PC-3 (cell line): ENCODE results near the gene ATG101. TPM values are rescaled to one million over a fixed set of nuclear protein-coding genes. Genes with fewer than 3 reads are reported as not detected.

ENCODE experiments used
- ATAC-seq: fragments of 200-7000 bp; cut with Tn5 transposase; 2 replicates; pipeline ENCODE4 v1.9.1; 2020; ENCODE audit warnings: mild to moderate bottlenecking, moderate library complexity
- BruUV-seq: library from RNA; stranded (reverse); fragments of 400-500 nt; replicated peaks from 2 replicates; lab custom pipeline; 2021; lab: Mats Ljungman, UMichigan
- CTCF ChIA-PET: fragments of 300-600 bp; sonication (Branson Sonifier 250); formaldehyde crosslinking; loops from one replicate; lab custom pipeline; 2022; ENCODE audit warnings: antibody characterized with exemption; lab: Charles Lee
- POLR2A ChIA-PET: fragments of 300-600 bp; sonication (Branson Sonifier 250); formaldehyde crosslinking; loops from one replicate; lab custom pipeline; 2022; ENCODE audit warnings: antibody characterized with exemption; ENCODE audit not compliant: unreplicated experiment; lab: Charles Lee
- DNase-seq: peaks from one replicate; pipeline ENCODE4 v3.0.0-alpha.2; 2015
- H2AFZ ChIP-seq: fragments of 300-600 bp; sonication (generic); 2 replicates; pipeline ENCODE4 v1.6.0; 2016; ENCODE audit warnings: antibody characterized with exemption, low read length
- H3F3A ChIP-seq: fragments of 300-600 bp; sonication (generic); one replicate; pipeline ENCODE4 v1.6.0; 2017; ENCODE audit warnings: antibody characterized with exemption, low read length, control low read depth, mild to moderate bottlenecking; ENCODE audit not compliant: unreplicated experiment
- H3K27ac ChIP-seq: fragments of 300-600 bp; sonication (generic); 2 replicates; pipeline ENCODE4 v1.5.1; 2016; ENCODE audit warnings: mild to moderate bottlenecking, low read length
- H3K27me3 ChIP-seq: fragments of 300-600 bp; sonication (generic); 2 replicates; pipeline ENCODE4 v1.6.1; 2016; ENCODE audit warnings: low read length, mixed read lengths
- H3K36me3 ChIP-seq: fragments of 300-600 bp; sonication (generic); 2 replicates; pipeline ENCODE4 v1.6.1; 2016; ENCODE audit warnings: low read depth, mixed run types, low read length, mixed read lengths
- H3K4me1 ChIP-seq: fragments of 300-600 bp; sonication (generic); 2 replicates; pipeline ENCODE4 v1.5.1; 2016; ENCODE audit warnings: low read length; ENCODE audit not compliant: insufficient read depth
- H3K4me2 ChIP-seq: fragments of 300-600 bp; sonication (generic); 2 replicates; pipeline ENCODE4 v1.6.0; 2016; ENCODE audit warnings: low read length
- H3K4me3 ChIP-seq: fragments of 300-600 bp; sonication (generic); 2 replicates; pipeline ENCODE4 v1.5.1; 2016; ENCODE audit warnings: mild to moderate bottlenecking, low read length, mixed read lengths
- H3K79me2 ChIP-seq: fragments of 300-600 bp; sonication (generic); 2 replicates; pipeline ENCODE4 v1.6.1; 2017; ENCODE audit warnings: low read length, mixed read lengths
- H3K9ac ChIP-seq: fragments of 300-600 bp; sonication (generic); 2 replicates; pipeline ENCODE4 v1.6.0; 2016; ENCODE audit warnings: mild to moderate bottlenecking, low read length
- H3K9me2 ChIP-seq: fragments of 300-600 bp; sonication (generic); replicated peaks from 2 replicates; pipeline ENCODE4 v1.6.1; 2016; ENCODE audit warnings: mixed run types, low read length, mixed read lengths
- H3K9me3 ChIP-seq: fragments of 300-600 bp; sonication (generic); 2 replicates; pipeline ENCODE4 v1.6.1; 2016; ENCODE audit warnings: low read length, mixed read lengths
- H4K20me1 ChIP-seq: fragments of 300-600 bp; sonication (generic); 2 replicates; pipeline ENCODE4 v1.6.1; 2016; ENCODE audit warnings: low read length, mixed read lengths
- EZH2 ChIP-seq: fragments of 300-600 bp; sonication (generic); IDR thresholded peaks from one replicate; pipeline ENCODE4 v1.6.1; 2017; ENCODE audit warnings: antibody characterized with exemption, mild to moderate bottlenecking, low read length; ENCODE audit not compliant: unreplicated experiment
- EZH2phosphoT487 ChIP-seq: fragments of 300-600 bp; sonication (generic); IDR thresholded peaks from 2 replicates; pipeline ENCODE4 v1.6.1; 2018; ENCODE audit warnings: mild to moderate bottlenecking, antibody characterized with exemption, low read length, borderline replicate concordance
- intact Hi-C: fragments of 100-400 bp; cut with micrococcal nuclease; formaldehyde crosslinking; loops from 2 replicates; pipeline ENCODE4 v1.9.0; 2023
- total RNA-seq: library from RNA; depleted of rRNA; stranded (reverse); fragments of >200 nt; gene quantifications from 2 replicates; pipeline ENCODE4 v1.2.3, GENCODE V29; 2014
- TF ChIP-seq, protein P1 (sequence below): fragments of 300-600 bp; sonication (generic); conservative IDR thresholded peaks from 2 replicates; pipeline ENCODE4 v1.5.1; 2017; ENCODE audit warnings: antibody characterized with exemption, low read depth, mild to moderate bottlenecking, low read length

Gene ATG101
- total RNA-seq, 1 experiment from 2014 or later = 110 TPM

DNA sequence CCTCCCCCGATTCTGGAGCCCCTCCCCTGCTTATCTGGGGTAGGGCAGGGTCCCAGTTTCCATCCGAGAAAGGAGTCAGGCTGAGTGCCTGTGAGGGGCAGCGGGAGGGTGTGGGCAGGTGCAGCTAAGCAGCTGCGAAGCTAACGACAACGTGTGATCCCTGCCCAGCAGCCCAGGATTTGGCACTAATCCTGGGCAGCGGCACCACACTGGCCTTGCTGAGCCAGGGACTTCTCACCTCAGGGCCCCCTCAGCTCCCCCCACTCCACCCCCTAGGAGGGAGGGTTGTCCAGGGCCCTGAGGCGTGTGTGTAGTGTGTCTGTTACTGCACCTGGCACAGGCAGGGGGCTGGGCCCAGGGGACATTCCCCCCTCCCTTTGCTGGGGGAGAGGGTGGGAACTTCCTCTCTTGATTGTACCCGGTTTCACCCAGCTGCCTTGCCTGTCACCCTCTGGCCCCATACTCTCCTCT lies 11.5 kb downstream of the ATG101 start:
- H2AFZ ChIP-seq = no peak overlapping the region
- H3K27me3 ChIP-seq = no peaks in the 10 kb centered on the region
- H3K4me1 ChIP-seq = no peaks in the 10 kb centered on the region
- peaks cover 15% of the 10 kb centered on the region for H3K36me3 ChIP-seq
- no peaks in the 10 kb centered on the region; the same call in 1 of the 2 replicates for H4K20me1 ChIP-seq
- H3F3A ChIP-seq = no peaks in the 10 kb centered on the region
- H3K9me3 ChIP-seq = no peaks in the 10 kb centered on the region
- H3K27ac ChIP-seq = no peak overlapping the region
- no peak overlapping the region for H3K4me2 ChIP-seq
- DNase-seq (no peak), ATAC-seq (no peak)
- peaks cover 16% of the 10 kb centered on the region for H3K79me2 ChIP-seq
- no peak overlapping the region for H3K9ac ChIP-seq
- intact Hi-C loops = loop anchor here (5.0 kb wide), 1 partner anchor 36 kb away; no protein-coding TSS in a partner anchor
- ChIA-PET CTCF (interaction anchor here (1.3 to 3.4 kb wide), 2 partner anchors 11 to 56 kb away, joined by 4 to 28 read pairs; partner anchors contain the start of gene ATG101), POLR2A (no interaction called here)
- no peak overlapping the region for H3K4me3 ChIP-seq
- TF ChIP-seq EZH2 (no peak), EZH2phosphoT487 (no peak)
- TF ChIP-seq, protein P1, sequence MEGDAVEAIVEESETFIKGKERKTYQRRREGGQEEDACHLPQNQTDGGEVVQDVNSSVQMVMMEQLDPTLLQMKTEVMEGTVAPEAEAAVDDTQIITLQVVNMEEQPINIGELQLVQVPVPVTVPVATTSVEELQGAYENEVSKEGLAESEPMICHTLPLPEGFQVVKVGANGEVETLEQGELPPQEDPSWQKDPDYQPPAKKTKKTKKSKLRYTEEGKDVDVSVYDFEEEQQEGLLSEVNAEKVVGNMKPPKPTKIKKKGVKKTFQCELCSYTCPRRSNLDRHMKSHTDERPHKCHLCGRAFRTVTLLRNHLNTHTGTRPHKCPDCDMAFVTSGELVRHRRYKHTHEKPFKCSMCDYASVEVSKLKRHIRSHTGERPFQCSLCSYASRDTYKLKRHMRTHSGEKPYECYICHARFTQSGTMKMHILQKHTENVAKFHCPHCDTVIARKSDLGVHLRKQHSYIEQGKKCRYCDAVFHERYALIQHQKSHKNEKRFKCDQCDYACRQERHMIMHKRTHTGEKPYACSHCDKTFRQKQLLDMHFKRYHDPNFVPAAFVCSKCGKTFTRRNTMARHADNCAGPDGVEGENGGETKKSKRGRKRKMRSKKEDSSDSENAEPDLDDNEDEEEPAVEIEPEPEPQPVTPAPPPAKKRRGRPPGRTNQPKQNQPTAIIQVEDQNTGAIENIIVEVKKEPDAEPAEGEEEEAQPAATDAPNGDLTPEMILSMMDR = no peak
- no TSS peak for BruUV-seq
- no peaks in the 10 kb centered on the region for H3K9me2 ChIP-seq

DNA sequence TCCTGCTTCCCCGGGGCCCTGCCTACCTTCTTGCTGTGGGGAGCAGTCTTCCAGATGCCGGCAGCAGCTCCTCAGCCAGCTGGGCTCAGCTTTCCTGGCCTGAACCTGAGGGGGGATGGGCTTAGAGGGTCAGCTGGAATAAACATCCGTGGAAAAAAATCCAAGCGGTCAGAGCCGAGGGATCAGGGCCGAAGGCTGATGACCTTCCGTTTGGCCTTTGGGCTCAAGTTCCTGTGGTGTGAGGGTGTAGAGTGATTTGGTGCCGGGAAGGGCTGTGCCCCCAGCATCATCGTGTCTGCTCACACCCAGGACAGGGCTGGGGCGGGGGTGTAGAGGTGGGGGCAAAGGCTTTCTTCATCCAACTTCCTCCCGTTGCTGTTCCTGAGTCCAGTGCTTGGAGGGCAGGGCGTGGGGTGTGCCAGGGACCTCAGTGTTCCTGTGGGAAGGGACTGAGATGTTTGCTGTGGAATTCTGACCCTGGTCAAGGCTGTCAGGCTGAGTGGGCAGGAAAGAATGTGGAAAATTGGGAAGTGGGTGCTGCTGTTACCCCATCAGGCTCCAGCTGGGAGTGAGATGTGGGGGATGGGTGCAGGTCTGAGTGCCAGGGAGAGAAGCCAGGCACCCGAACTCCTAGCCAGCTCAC lies 12.4 kb downstream of the ATG101 start:
- H3K4me1 ChIP-seq = no peaks in the 10 kb centered on the region
- no peaks in the 10 kb centered on the region for H4K20me1 ChIP-seq
- BruUV-seq = no TSS peak
- no peak overlapping the region for H3K27ac ChIP-seq
- peaks cover 7% of the 10 kb centered on the region; the same call in 1 of the 2 replicates for H3K79me2 ChIP-seq
- intact Hi-C loops = loop anchor here (5.0 kb wide), 1 partner anchor 35 kb away; no protein-coding TSS in a partner anchor
- ATAC-seq (no peak), DNase-seq (no peak)
- TF ChIP-seq EZH2phosphoT487 (no peak), EZH2 (no peak)
- TF ChIP-seq, protein P1 = no peak
- H3K4me2 ChIP-seq = no peak overlapping the region
- POLR2A ChIA-PET = no interaction called here
- H3K4me3 ChIP-seq = no peak overlapping the region
- H3K9me2 ChIP-seq = no peaks in the 10 kb centered on the region
- H2AFZ ChIP-seq = no peak overlapping the region
- H3K36me3 ChIP-seq = peaks cover 7% of the 10 kb centered on the region; the same call in 1 of the 2 replicates
- no peaks in the 10 kb centered on the region for H3K27me3 ChIP-seq
- no peaks in the 10 kb centered on the region for H3F3A ChIP-seq
- no peaks in the 10 kb centered on the region for H3K9me3 ChIP-seq
- CTCF ChIA-PET = interaction anchor here (1.0 to 3.4 kb wide), 6 partner anchors 11 to 78 kb away, joined by 3 to 28 read pairs (median 4); partner anchors contain the start of genes ATG101 and NR4A1
- H3K9ac ChIP-seq = no peak overlapping the region

DNA sequence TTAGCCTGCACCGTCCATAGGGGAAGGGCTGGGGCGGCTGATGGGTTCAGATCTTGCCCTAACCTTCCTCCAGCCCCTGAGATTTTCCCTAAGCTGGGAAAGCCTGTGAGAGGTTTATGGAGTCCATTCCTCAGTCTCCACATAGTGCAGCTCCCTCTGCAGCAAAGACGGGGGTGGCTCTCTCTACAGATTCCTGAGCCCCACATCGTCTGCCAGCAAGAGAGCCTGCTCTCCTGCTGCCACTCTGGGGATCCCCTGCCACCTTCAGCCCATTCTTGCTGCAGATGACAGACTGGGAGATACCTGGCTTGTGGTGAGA lies 12.8 kb downstream of the ATG101 start:
- ATAC-seq (no peak), DNase-seq (no peak)
- Histone ChIP-seq H3K9ac (no peak overlapping the region), H3K36me3 (peaks cover 5% of the 10 kb centered on the region; the same call in 1 of the 2 replicates), H2AFZ (no peak overlapping the region), H3K9me2 (no peaks in the 10 kb centered on the region), H3K27me3 (no peaks in the 10 kb centered on the region), H3K4me2 (no peak overlapping the region), H3K79me2 (peaks cover 6% of the 10 kb centered on the region; the same call in 1 of the 2 replicates), H3F3A (no peaks in the 10 kb centered on the region), H3K9me3 (no peaks in the 10 kb centered on the region), H4K20me1 (no peaks in the 10 kb centered on the region), H3K4me1 (no peaks in the 10 kb centered on the region), H3K27ac (no peak overlapping the region), H3K4me3 (no peak overlapping the region)
- POLR2A ChIA-PET = no interaction called here
- no peak for TF ChIP-seq EZH2
- no peak for TF ChIP-seq EZH2phosphoT487
- TF ChIP-seq, protein P1 = no peak
- no TSS peak for BruUV-seq
- CTCF ChIA-PET = interaction anchor here (1.0 to 3.4 kb wide), 6 partner anchors 11 to 78 kb away, joined by 3 to 28 read pairs (median 4); partner anchors contain the start of genes ATG101 and NR4A1
- intact Hi-C loops = loop anchor here (5.0 kb wide), 1 partner anchor 35 kb away; no protein-coding TSS in a partner anchor
